Erythroblast (primary cell): ENCODE results near the gene CIC.

ENCODE experiments used
- GATA1 ChIP-seq: IDR thresholded peaks from 2 replicates; pipeline ENCODE4 v1.6.1; 2011; ENCODE audit warnings: low read depth, mild to moderate bottlenecking, control low read depth, low read length, moderate library complexity
- POLR2A ChIP-seq: IDR thresholded peaks from 2 replicates; pipeline ENCODE4 v1.6.1; 2011; ENCODE audit warnings: mild to moderate bottlenecking, low read length

DNA sequence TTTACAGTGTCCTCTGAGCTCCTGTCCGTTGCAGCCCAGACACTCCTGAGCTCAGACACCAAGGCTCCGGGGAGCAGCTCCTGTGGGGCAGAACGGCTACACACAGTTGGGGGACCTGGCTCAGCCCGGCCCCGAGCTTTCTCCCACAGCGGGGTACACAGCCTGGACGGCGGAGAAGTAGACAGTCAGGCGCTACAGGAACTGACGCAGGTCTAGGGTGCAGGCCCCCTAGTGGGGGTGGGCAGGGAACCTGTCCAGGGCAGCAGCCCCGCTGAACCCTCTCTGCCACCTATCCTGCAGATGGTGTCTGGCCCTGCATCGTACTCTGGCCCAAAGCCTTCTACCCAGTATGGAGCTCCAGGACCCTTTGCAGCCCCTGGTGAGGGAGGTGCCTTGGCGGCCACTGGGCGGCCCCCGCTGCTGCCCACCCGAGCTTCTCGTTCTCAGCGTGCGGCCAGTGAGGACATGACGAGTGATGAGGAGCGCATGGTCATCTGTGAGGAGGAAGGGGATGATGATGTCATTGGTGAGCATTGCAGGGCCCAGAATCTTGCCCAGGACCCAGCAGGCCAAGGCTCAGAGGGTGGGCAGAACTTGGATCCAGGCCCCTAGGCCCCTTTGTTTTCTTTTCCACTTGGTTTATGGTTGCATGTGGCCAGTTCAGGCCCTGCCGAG is 20.0 kb downstream of the CIC start:
- no peak for TF ChIP-seq POLR2A
- no peak for TF ChIP-seq GATA1
